Activated CD4-positive, alpha-beta T cell treated with anti-CD3 and anti-CD28 coated beads for 36 hours (primary cell): Measurements from ENCODE around the gene HACD2. TPM values are rescaled to one million over a fixed set of nuclear protein-coding genes. Genes with fewer than 3 reads are reported as not detected.
"Not testable (repeated sequence)": the region's sequence is repeated elsewhere in the genome, so short reads cannot be mapped to it uniquely, and the experiment has no call there.

Source experiments
- ATAC-seq: fragments of 200-7000 bp; cut with Tn5 transposase; one replicate; pipeline ENCODE4 v1.10.0; 2021; ENCODE audit warnings: mild to moderate bottlenecking, moderate library complexity
- CTCF ChIA-PET: fragments of 350-600 bp; sonication (Branson Sonifier 250); formaldehyde crosslinking; loops from one replicate; lab custom pipeline; 2021; ENCODE audit warnings: antibody characterized with exemption; lab: Charles Lee
- POLR2A ChIA-PET: fragments of 350-600 bp; sonication (Branson Sonifier 250); formaldehyde crosslinking; loops from one replicate; lab custom pipeline; 2021; ENCODE audit warnings: antibody characterized with exemption, inconsistent platforms; lab: Charles Lee
- DNase-seq: peaks from one replicate; pipeline ENCODE4 v3.0.0-alpha.2; 2020
- H3K27ac Mint-ChIP-seq: one replicate; pipeline ENCODE4 v1.8.0; 2021; ENCODE audit warnings: mixed read lengths
- H3K27me3 Mint-ChIP-seq: one replicate; pipeline ENCODE4 v1.8.0; 2021; ENCODE audit warnings: mixed read lengths
- H3K36me3 Mint-ChIP-seq: one replicate; pipeline ENCODE4 v1.8.0; 2021; ENCODE audit warnings: low read depth, mixed read lengths
- H3K4me1 Mint-ChIP-seq: one replicate; pipeline ENCODE4 v1.8.0; 2021; ENCODE audit warnings: mixed read lengths
- H3K4me3 Mint-ChIP-seq: one replicate; pipeline ENCODE4 v1.8.0; 2021; ENCODE audit warnings: mild to moderate bottlenecking, moderate library complexity, mixed read lengths
- H3K9me3 Mint-ChIP-seq: one replicate; pipeline ENCODE4 v1.8.0; 2021; ENCODE audit warnings: low read depth, mixed read lengths
- intact Hi-C, 2 experiments: fragments of 100-400 bp; cut with DNase I in 1 of 2; cut with micrococcal nuclease in 1 of 2; formaldehyde crosslinking; loops; one replicate each; pipeline versions ENCODE4 v1.14.2 to v1.15.1; 2022 to 2024; cut with DNase I, micrococcal nuclease
- total RNA-seq, 2 experiments: library from RNA; stranded (reverse); gene quantifications; one replicate each; pipeline ENCODE4 v1.2.3, GENCODE V29; 2021

HACD2 gene
- total RNA-seq, 2 experiments from 2014 or later = 22.1 to 27.7 TPM

DNA sequence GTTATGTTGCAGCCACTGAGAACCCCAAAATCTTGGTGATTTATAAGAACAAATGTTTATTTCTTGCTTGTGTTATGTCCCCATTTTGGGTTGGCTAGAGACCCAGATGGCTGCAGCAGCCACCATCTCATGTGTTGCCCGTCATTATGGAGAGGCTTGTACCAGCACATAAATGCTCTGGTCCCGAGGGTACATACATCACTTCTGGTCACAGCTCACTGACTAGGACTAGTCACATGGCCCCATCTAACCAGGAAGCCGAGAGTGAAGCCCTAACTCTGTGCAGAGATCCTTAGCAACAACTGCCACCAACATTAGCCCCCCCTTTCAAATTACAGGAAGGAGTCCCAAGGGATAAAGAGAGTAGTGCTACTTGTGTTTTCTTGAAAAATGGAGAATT lies 25.5 kb upstream of the HACD2 start:
- Mint-ChIP-seq H3K27me3 (no peaks in the 10 kb centered on the region), H3K4me3 (no peak overlapping the region), H3K36me3 (peaks cover 17% of the 10 kb centered on the region), H3K27ac (no peak overlapping the region), H3K4me1 (peaks cover 12% of the 10 kb centered on the region), H3K9me3 (no peaks in the 10 kb centered on the region)
- intact Hi-C loops = no loop called here
- POLR2A ChIA-PET = no interaction called here
- ATAC-seq (no peak), DNase-seq (no peak)
- CTCF ChIA-PET = no interaction called here

DNA sequence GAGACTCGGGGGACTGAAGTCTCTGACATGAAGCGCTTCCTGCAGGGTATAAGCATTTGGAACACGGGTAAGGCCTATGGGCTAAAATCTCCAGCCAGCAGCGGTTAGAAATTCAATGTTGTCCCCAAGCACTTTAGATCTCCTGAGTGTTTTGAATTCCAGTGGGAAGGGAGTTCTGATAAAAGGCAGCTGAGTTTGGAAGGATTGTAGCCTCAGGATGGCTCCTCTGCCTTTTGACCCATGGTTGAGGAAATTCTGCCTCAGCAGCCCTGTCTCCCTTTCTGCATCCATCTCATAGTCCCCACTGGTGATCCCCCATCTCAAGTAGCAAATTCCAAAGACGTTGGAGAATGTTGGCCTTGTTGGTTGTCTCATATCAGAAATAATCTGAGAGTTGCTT lies 24.2 kb upstream of the HACD2 start:
- H3K27ac Mint-ChIP-seq = no peak overlapping the region
- CTCF ChIA-PET = interaction anchor here (0.6 kb wide), 1 partner anchor 1499 kb away, joined by 3 read pairs; no protein-coding TSS in a partner anchor
- intact Hi-C loops = no loop called here
- ATAC-seq (no peak), DNase-seq (no peak)
- H3K4me1 Mint-ChIP-seq = peaks cover 17% of the 10 kb centered on the region
- H3K36me3 Mint-ChIP-seq = peaks cover 16% of the 10 kb centered on the region
- POLR2A ChIA-PET = no interaction called here
- no peak overlapping the region for H3K4me3 Mint-ChIP-seq
- H3K9me3 Mint-ChIP-seq = no peaks in the 10 kb centered on the region
- H3K27me3 Mint-ChIP-seq = no peaks in the 10 kb centered on the region

DNA sequence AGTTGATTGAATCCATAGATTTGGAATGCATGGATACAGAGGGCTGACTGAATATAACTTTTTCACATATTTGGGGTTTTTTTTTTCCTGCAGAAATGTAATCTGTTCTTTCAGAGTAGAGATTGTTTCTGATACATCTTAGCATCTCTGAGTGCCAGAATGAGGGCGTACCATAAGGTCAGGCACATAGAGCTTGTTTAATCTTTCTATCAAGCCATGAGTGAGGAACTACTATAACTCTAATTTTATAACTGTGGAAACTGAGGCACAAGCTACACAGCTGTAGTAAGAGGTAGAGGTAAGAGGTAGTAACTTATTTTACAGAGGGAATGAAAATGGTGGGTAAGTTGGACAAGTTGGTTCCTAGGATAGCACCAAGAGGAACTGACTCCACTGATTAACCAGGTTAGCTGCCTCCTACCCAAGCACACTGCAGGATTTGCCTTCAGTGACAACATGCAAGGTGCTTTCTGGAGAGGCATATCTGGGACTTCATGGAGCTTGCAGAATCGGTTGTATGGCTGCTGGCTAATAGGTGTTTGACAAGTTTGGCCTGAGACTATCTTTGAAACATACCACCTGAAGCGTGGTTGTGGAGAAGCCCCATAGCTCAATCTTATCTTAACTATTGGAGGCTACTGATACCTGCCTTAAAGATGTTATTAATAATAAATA lies 23.5 kb upstream of the HACD2 start:
- H3K27me3 Mint-ChIP-seq = no peaks in the 10 kb centered on the region
- ATAC-seq = no peak
- ChIA-PET POLR2A (no interaction called here), CTCF (no interaction called here)
- no peak for DNase-seq
- peaks cover 14% of the 10 kb centered on the region for H3K36me3 Mint-ChIP-seq
- peaks cover 17% of the 10 kb centered on the region for H3K4me1 Mint-ChIP-seq
- no peaks in the 10 kb centered on the region for H3K9me3 Mint-ChIP-seq
- intact Hi-C loops = no loop called here
- H3K27ac Mint-ChIP-seq = no peak overlapping the region
- no peak overlapping the region for H3K4me3 Mint-ChIP-seq

DNA sequence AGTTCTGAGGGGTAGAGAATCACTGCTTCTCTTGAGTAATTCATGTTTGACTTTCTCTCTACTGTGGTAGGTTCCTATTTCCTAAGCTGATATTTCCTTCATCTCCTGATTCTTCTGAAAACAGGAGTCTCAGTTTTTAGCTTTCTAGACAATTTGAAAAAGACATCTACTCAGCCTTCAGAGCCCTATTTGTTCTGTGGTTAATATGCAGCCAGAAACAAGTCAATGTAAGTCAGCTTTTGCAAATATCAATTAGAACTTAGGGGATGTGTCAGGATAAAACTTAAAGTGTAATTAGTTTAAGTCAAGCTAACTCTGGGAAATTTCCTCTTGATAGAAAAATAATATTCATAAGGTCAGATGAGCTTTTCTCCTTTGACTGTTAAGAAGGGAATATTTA lies 21.7 kb upstream of the HACD2 start:
- intact Hi-C loops = no loop called here
- Mint-ChIP-seq H3K9me3 (no peaks in the 10 kb centered on the region), H3K27ac (no peak overlapping the region), H3K4me1 (peaks cover 17% of the 10 kb centered on the region), H3K36me3 (peaks cover 10% of the 10 kb centered on the region), H3K4me3 (no peak overlapping the region), H3K27me3 (no peaks in the 10 kb centered on the region)
- no peak for ATAC-seq
- ChIA-PET POLR2A (no interaction called here), CTCF (no interaction called here)
- no peak for DNase-seq

DNA sequence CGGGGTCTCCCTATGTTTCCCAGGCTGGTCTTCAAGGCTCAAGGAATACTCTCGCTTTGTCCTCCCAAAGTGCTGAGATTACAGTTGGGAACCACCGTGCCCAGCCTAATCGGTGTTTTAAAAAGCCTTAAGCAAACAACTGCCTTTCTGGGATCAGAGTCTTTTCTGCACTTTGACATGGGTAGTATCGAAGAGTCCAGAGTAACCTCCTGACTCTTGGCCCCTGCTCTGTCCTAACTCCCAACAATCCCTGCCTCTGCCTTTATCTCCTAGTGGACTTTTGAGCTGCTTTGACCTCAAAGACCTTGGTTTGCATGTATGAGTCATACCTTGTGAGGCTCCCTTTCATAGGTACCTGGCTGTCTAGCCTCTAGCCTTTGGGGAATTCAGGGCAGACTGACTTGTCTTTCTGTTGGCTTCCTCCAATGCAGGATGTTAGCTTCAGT lies 21.0 kb upstream of the HACD2 start:
- ChIA-PET POLR2A (interaction anchor here (0.6 kb wide), 1 partner anchor 404 kb away, joined by 3 read pairs; no protein-coding TSS in a partner anchor), CTCF (interaction anchor here (0.7 kb wide), 1 partner anchor 46 kb away, joined by 3 read pairs; no protein-coding TSS in a partner anchor)
- Mint-ChIP-seq H3K4me3 (no peak overlapping the region), H3K4me1 (peaks cover 17% of the 10 kb centered on the region), H3K27ac (no peak overlapping the region), H3K27me3 (no peaks in the 10 kb centered on the region), H3K9me3 (no peaks in the 10 kb centered on the region), H3K36me3 (peaks cover 10% of the 10 kb centered on the region)
- intact Hi-C loops = no loop called here
- DNase-seq = no peak
- ATAC-seq = peak; percentile 55

DNA sequence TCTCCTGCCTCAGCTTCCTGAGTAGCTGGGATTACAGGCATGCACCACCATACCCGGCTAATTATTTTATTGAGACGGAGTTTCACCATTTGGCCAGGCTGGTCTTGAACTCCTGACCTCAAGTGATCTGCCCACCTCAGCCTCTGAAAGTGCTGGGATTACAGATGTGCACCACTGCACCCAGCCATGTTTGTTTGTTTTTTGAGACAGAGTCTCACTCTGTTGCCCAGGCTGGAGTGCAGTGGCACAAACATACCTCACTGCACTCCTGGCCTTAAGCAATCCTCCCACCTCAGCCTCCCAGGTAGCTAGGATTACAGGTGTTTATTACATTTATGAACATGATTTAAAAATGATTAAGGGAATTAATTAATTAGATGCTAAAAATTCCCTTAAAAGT lies 18.3 kb upstream of the HACD2 start:
- H3K27ac Mint-ChIP-seq, intact Hi-C loops, H3K4me3 Mint-ChIP-seq, H3K36me3 Mint-ChIP-seq, H3K27me3 Mint-ChIP-seq, ATAC-seq, CTCF ChIA-PET, POLR2A ChIA-PET, DNase-seq, H3K9me3 Mint-ChIP-seq: not testable (repeated sequence)
- peaks cover 17% of the 10 kb centered on the region for H3K4me1 Mint-ChIP-seq

DNA sequence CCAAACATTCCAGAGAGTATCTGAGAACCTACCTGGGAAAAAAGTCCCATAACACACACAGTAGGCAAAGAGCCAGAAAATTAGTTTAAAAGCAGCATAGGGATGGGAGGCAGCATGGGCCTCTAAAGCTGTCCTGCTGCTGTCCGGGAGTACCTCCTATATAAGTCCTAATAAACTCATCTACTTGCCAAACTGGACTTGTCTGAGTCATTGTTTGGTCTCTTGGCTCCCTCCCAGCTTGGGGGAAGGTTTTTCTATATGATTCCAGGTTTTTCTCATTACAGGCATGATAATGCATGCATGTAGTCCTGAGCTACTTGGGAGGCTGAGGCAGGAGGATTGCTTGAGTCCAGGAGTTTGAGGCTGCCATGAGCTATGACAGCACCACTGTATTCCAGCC lies 17.5 kb upstream of the HACD2 start:
- intact Hi-C loops = no loop called here
- no peaks in the 10 kb centered on the region for H3K27me3 Mint-ChIP-seq
- DNase-seq = no peak
- H3K36me3 Mint-ChIP-seq = peaks cover 3% of the 10 kb centered on the region
- peaks cover 17% of the 10 kb centered on the region for H3K4me1 Mint-ChIP-seq
- H3K9me3 Mint-ChIP-seq = no peaks in the 10 kb centered on the region
- ChIA-PET POLR2A (no interaction called here), CTCF (interaction anchor here (0.8 kb wide), 1 partner anchor 41 kb away, joined by 4 read pairs; no protein-coding TSS in a partner anchor)
- no peak overlapping the region for H3K4me3 Mint-ChIP-seq
- no peak overlapping the region for H3K27ac Mint-ChIP-seq
- no peak for ATAC-seq

DNA sequence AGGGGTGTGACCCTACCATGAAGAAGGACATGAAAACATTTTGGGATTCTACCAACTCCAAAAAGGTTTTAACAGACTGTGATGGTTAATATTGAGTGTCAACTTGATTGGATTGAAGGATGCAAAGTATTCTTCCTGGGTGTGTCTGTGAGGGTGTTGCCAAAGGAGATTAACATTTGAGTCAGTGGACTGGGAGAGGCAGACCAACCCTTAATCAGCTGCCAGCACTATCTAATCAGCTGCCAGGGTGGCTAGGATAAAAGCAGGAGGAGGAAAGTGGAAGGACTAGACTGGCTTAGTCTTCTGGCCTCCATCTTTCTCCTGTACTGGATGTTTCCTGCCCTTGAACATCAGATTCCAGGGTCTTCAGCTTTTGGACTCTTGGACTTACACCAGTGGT lies 16.0 kb upstream of the HACD2 start:
- H3K4me3 Mint-ChIP-seq, CTCF ChIA-PET: not testable (repeated sequence)

DNA sequence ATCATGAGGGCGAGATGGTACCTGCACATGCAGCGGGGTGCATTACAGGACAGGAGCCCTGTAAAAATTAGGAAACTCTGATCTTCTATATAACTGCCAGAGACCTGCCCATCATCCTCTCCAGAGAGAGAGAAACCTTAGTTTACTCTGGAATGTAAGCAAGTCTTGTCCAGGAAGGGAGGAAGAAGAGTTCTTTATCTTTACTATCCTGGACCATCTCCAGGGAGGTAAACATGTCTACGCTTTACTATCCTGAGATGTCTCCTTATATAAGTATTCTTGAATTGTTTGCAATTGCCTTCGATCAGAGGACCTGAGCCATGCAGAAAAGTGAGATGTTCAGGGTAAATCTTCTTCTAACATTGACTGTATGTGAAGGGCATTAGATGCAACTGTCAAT lies 12.7 kb upstream of the HACD2 start:
- intact Hi-C loops = no loop called here
- Mint-ChIP-seq H3K27ac (no peak overlapping the region), H3K4me1 (no peaks in the 10 kb centered on the region), H3K9me3 (no peaks in the 10 kb centered on the region), H3K36me3 (peaks cover 2% of the 10 kb centered on the region), H3K27me3 (no peaks in the 10 kb centered on the region), H3K4me3 (no peak overlapping the region)
- ChIA-PET CTCF (no interaction called here), POLR2A (no interaction called here)
- DNase-seq (no peak), ATAC-seq (no peak)

More for the DNA sequence above, 16.0 kb upstream of the HACD2 start:
- H3K4me1 Mint-ChIP-seq, POLR2A ChIA-PET, H3K27me3 Mint-ChIP-seq, H3K27ac Mint-ChIP-seq, H3K36me3 Mint-ChIP-seq, intact Hi-C loops, DNase-seq, H3K9me3 Mint-ChIP-seq, ATAC-seq: not testable (repeated sequence)

DNA sequence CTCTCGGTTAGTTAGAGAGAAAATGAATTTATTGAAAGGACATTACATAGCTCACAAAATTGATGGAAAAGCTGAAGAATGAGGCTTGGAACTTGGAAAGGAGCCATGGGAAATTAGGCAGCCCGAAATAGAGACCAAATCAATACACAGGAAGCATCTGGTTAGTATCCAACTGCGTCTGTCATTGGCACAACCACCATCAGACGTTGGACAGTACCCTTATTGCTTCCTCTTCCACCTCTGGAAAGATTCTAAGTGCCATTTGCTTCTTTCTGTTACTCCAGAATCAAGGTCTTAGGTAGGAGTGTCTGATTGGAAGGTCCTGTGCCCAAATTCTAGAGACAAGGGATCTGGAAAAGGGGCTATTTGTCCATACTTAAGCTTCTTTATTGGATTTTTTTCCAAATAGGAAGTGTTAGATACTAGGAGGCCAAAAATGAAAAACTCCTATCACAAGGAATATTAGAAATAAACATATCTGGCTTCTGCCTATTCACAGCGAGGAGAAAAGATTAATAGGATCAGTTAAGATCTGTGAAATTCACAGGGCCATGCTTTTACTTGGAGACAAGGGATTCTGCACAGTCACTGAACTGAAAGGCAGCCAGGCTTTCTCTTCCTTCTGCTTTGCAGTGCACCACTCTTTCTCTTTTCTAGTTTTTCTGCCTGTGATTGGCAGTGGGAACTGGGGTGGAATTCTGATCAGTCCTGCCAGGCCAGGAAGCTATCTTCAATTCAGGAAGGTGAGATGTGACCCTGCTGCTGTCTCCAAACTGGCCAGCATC lies 10.7 kb upstream of the HACD2 start:
- ChIA-PET POLR2A (no interaction called here), CTCF (interaction anchor here (0.7 kb wide), 1 partner anchor 1717 kb away, joined by 4 read pairs; no protein-coding TSS in a partner anchor)
- intact Hi-C loops = no loop called here
- Mint-ChIP-seq H3K27ac (no peak overlapping the region), H3K27me3 (no peaks in the 10 kb centered on the region), H3K9me3 (peaks cover 6% of the 10 kb centered on the region), H3K4me1 (no peaks in the 10 kb centered on the region), H3K4me3 (no peak overlapping the region), H3K36me3 (peaks cover 15% of the 10 kb centered on the region)
- no peak for DNase-seq
- ATAC-seq = no peak

DNA sequence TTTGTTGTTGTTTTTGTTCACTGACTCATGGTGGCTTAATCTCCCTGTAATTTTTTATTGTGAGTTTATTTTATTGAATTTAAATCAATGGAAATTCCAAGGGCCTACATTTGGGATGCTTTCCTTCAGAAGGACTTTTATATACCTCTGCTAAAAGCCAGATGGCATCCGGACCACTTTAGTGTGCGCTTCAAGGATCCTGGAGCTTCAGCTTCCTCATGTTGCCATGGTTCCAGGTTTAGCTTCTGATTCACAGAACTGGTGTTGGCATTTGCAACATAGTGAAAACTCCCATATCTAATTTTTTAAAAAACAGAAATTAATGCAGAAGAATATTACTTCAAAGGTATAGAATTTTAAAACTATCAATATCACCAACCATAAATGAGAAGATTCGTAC lies 8.5 kb upstream of the HACD2 start:
- H3K36me3 Mint-ChIP-seq = peaks cover 36% of the 10 kb centered on the region
- no peak overlapping the region for H3K4me3 Mint-ChIP-seq
- H3K27ac Mint-ChIP-seq = no peak overlapping the region
- no peak for ATAC-seq
- no peaks in the 10 kb centered on the region for H3K27me3 Mint-ChIP-seq
- H3K4me1 Mint-ChIP-seq = no peaks in the 10 kb centered on the region
- POLR2A ChIA-PET = no interaction called here
- DNase-seq = no peak
- intact Hi-C loops = no loop called here
- CTCF ChIA-PET = no interaction called here
- peaks cover 14% of the 10 kb centered on the region for H3K9me3 Mint-ChIP-seq
